Peyer's patch (tissue), 4 donors: ENCODE results near the gene MPPE1.
A peak's percentile ranks its signal among the peaks of the same experiment; 100 is the strongest.

Source experiments
- POLR2A ChIP-seq, 2 donors: fragments of 450-650 bp; IDR thresholded peaks; one replicate each; pipeline ENCODE4 v1.5.1; 2017; ENCODE audit warnings: antibody characterized with exemption in 2 of 2, mild to moderate bottlenecking in 2 of 2, moderate library complexity in 2 of 2
- TF ChIP-seq, protein P1 (sequence below), 6 experiments: fragments of 450-650 bp in 4 of 6; fragments of 200-600 bp in 2 of 6; sonication (generic) in 1 of 6; IDR thresholded peaks; one replicate each; pipeline ENCODE4 v1.5.1; 2017 to 2019; ENCODE audit warnings: antibody characterized with exemption in 6 of 6, mild to moderate bottlenecking in 3 of 6, moderate library complexity in 1 of 6

DNA sequence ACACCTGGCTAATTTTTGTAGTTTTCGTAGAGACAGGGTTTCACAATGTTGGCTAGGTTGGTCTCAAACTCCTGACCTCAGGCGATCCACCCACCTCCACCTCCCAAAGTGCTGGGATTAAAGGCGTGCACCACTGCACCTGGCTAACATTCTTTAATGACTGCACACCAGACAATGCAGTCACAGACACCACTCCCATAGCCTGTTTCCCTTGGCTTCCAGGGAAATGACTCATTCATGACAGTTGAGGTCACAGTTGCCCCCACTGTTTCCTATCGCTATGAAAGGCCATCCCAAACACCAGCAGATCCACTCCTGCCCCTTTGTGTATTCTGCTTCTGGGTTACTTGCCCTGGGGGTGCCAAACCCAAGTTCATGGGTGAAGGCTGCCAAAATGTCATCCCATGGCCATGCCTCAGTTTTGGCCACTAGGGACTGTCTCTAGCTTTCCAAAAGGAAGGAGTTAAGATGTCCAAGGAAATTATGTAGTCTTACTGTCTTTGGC lies 48.2 kb downstream of the MPPE1 start:
- TF ChIP-seq, protein P1, sequence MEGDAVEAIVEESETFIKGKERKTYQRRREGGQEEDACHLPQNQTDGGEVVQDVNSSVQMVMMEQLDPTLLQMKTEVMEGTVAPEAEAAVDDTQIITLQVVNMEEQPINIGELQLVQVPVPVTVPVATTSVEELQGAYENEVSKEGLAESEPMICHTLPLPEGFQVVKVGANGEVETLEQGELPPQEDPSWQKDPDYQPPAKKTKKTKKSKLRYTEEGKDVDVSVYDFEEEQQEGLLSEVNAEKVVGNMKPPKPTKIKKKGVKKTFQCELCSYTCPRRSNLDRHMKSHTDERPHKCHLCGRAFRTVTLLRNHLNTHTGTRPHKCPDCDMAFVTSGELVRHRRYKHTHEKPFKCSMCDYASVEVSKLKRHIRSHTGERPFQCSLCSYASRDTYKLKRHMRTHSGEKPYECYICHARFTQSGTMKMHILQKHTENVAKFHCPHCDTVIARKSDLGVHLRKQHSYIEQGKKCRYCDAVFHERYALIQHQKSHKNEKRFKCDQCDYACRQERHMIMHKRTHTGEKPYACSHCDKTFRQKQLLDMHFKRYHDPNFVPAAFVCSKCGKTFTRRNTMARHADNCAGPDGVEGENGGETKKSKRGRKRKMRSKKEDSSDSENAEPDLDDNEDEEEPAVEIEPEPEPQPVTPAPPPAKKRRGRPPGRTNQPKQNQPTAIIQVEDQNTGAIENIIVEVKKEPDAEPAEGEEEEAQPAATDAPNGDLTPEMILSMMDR (IDR thresholded peaks at IDR 0.05), result peak in 2 of 6 experiments; percentile 14 to 18
- TF ChIP-seq POLR2A (IDR thresholded peaks at IDR 0.05), result no peak
